Esophagus muscularis mucosa (tissue), 4 donors: Measurements from ENCODE around the gene SLC38A10. TPM values are rescaled to one million over a fixed set of nuclear protein-coding genes. Genes with fewer than 3 reads are reported as not detected.

Source experiments
- DNase-seq: peaks from one replicate; pipeline ENCODE4 v3.0.0-alpha.2; 2017; ENCODE audit errors: extremely low spot score
- H3K27ac ChIP-seq, 4 donors: fragments of 200-600 bp; sonication (generic); replicated peaks in 1 of 4; 1 replicate in 3 of 4; 2 replicates in 1 of 4; pipeline ENCODE4 v1.5.1; 2016 to 2019; ENCODE audit warnings: mild to moderate bottlenecking in 1 of 4
- H3K27me3 ChIP-seq, 4 donors: fragments of 200-600 bp; sonication (generic); one replicate each; pipeline versions ENCODE4 v1.5.1 to v1.6.0; 2016 to 2019
- H3K36me3 ChIP-seq, 4 donors: fragments of 200-600 bp; sonication (generic); one replicate each; pipeline ENCODE4 v1.5.1; 2016 to 2019
- H3K4me1 ChIP-seq, 4 donors: fragments of 200-600 bp; sonication (generic); one replicate each; pipeline ENCODE4 v1.5.1; 2016 to 2019
- H3K4me3 ChIP-seq, 4 donors: fragments of 200-600 bp; sonication (generic); 1 replicate in 2 of 4; 2 replicates in 2 of 4; pipeline ENCODE4 v1.5.1; 2016 to 2019; ENCODE audit warnings: mild to moderate bottlenecking in 4 of 4, moderate library complexity in 1 of 4
- H3K9me3 ChIP-seq, 4 donors: fragments of 200-600 bp; sonication (generic); 1 replicate in 3 of 4; 2 replicates in 1 of 4; pipeline ENCODE4 v1.5.1; 2016 to 2019
- CTCF ChIP-seq, 3 experiments: fragments of 200-600 bp in 2 of 3; fragments of 450-650 bp in 1 of 3; sonication (generic) in 2 of 3; IDR thresholded peaks; one replicate each; pipeline ENCODE4 v1.5.1; 2017 to 2019; ENCODE audit warnings: antibody characterized with exemption in 3 of 3, mild to moderate bottlenecking in 2 of 3, moderate library complexity in 1 of 3
- EP300 ChIP-seq: sonication (generic); formaldehyde crosslinking; IDR thresholded peaks from one replicate; pipeline ENCODE4 v1.6.1; 2017; ENCODE audit warnings: antibody characterized with exemption
- POLR2A ChIP-seq: fragments of 450-650 bp; IDR thresholded peaks from one replicate; pipeline ENCODE4 v1.6.1; 2017; ENCODE audit warnings: antibody characterized with exemption, moderate library complexity, mild to moderate bottlenecking, low read depth
- POLR2AphosphoS5 ChIP-seq, 2 donors: sonication (generic); formaldehyde crosslinking; IDR thresholded peaks; one replicate each; pipeline ENCODE4 v1.6.1; 2017; ENCODE audit warnings: antibody characterized with exemption in 2 of 2
- WGBS: methylation state at CpG from one replicate; pipeline ENCODE4 v1.1.5; 2018; 5-methylcytosine and 5-hydroxymethylcytosine counted together
- intact Hi-C: fragments of 100-400 bp; cut with DNase I; formaldehyde crosslinking; loops from one replicate; pipeline ENCODE4 v1.15.1; 2023
- total RNA-seq, 4 donors: library from RNA; depleted of rRNA; stranded (reverse); fragments of >200 nt; gene quantifications; one replicate each; pipeline versions ENCODE4 v1.1.0 to v1.2.1, GENCODE V29; 2016

The SLC38A10 gene
- total RNA-seq, 4 donors from 2014 or later: 78.0 to 103 (median 93.4) TPM

GRCh38 chr17:81196505-81197408 lies 98.3 kb downstream of the SLC38A10 start:
- WGBS: 87% methylated on average over 44 of the region's 45 CpGs
- no peak overlapping the region for H3K4me3 ChIP-seq
- intact Hi-C loops: loop anchor here (5.0 kb wide), 1 partner anchor 54 kb away; no protein-coding TSS in a partner anchor
- no peaks in the 10 kb centered on the region for H3K27me3 ChIP-seq
- H3K27ac ChIP-seq: no peak overlapping the region
- TF ChIP-seq EP300 (no peak), POLR2A (no peak), POLR2AphosphoS5 (IDR thresholded peaks at IDR 0.05) (no peak), CTCF (IDR thresholded peaks at IDR 0.05) (no peak)
- H3K4me1 ChIP-seq: peaks cover 9 to 19% (median 12%) of the 10 kb centered on the region in 4 donors
- no peak for DNase-seq
- peaks cover 0 to 61% (median 34%) of the 10 kb centered on the region in 4 donors for H3K36me3 ChIP-seq
- no peaks in the 10 kb centered on the region for H3K9me3 ChIP-seq

GRCh38 chr17:81195941-81196495 lies 99.1 kb downstream of the SLC38A10 start:
- Histone ChIP-seq H3K4me1 (peaks cover 7 to 19% (median 11%) of the 10 kb centered on the region in 4 donors), H3K4me3 (no peak overlapping the region), H3K36me3 (peaks cover 0 to 69% (median 35%) of the 10 kb centered on the region in 4 donors), H3K9me3 (no peaks in the 10 kb centered on the region), H3K27ac (no peak overlapping the region), H3K27me3 (no peaks in the 10 kb centered on the region)
- WGBS: 88% methylated on average over 11 of the region's 14 CpGs
- TF ChIP-seq POLR2A (no peak), POLR2AphosphoS5 (IDR thresholded peaks at IDR 0.05) (no peak)
- no peak for DNase-seq
- intact Hi-C loops: loop anchor here (5.0 kb wide), 1 partner anchor 54 kb away; no protein-coding TSS in a partner anchor

Other genes with a start within 250 kb of the SLC38A10 start
- not detected for gene PVALEF, start 129.8 kb downstream of the SLC38A10 start, total RNA-seq
- gene AATK, start 129.1 kb downstream of the SLC38A10 start, total RNA-seq: 10 to 100 TPM; 13.7 to 24.6 (median 16.0) TPM
- gene CEP131, start 72.3 kb downstream of the SLC38A10 start, total RNA-seq: 10 to 100 TPM in 1 of 4 donors, 1 to 10 TPM in 3; 4.5 to 10.6 (median 8.9) TPM
- gene TEPSIN, start 56.3 kb downstream of the SLC38A10 start, total RNA-seq: 10 to 100 TPM; 19.5 to 31.6 (median 23.5) TPM
- gene NDUFAF8, start 56.0 kb downstream of the SLC38A10 start, total RNA-seq: 10 to 100 TPM; 34.6 to 54.8 (median 40.4) TPM
- gene BAHCC1, start 100.2 kb upstream of the SLC38A10 start, total RNA-seq: 10 to 100 TPM; 15.9 to 38.1 (median 21.1) TPM
- gene ACTG1, start 217.5 kb upstream of the SLC38A10 start, total RNA-seq: 1,000 to 10,000 TPM in 3 of 4 donors, 100 to 1,000 TPM in 1; 972 to 1,850 (median 1,126) TPM
- 1 to 10 TPM; 1.2 to 2.4 (median 1.7) TPM for gene FSCN2, start 233.1 kb upstream of the SLC38A10 start, total RNA-seq